HepG2 (cell line): ENCODE data around the gene ARHGAP32. TPM values are rescaled to one million over a fixed set of nuclear protein-coding genes. Genes with fewer than 3 reads are reported as not detected.

ENCODE experiments used
- ATF4 ChIP-seq, 2 experiments: fragments of 450-650 bp in 1 of 2; sonication (generic) in 1 of 2; formaldehyde crosslinking; IDR thresholded peaks; 2 replicates each; pipeline versions ENCODE4 v1.5.0 to v1.8.0; 2020 to 2022; ENCODE audit warnings: mild to moderate bottlenecking in 1 of 2, missing genetic modification reagents in 1 of 2
- CEBPB ChIP-seq: IDR thresholded peaks from 2 replicates; pipeline ENCODE4 v1.6.1; 2011; ENCODE audit warnings: low read depth, low read length, improper control_type of control experiment, borderline replicate concordance
- CREB1 ChIP-seq, 2 experiments: fragments of 450-650 bp in 1 of 2; IDR thresholded peaks; 2 replicates each; pipeline ENCODE4 v1.6.1; 2016 to 2017; ENCODE audit warnings: control low read depth in 1 of 2, mild to moderate bottlenecking in 1 of 2, missing compliant biosample characterization in 1 of 2, missing genetic modification characterization in 1 of 2
- KAT8 ChIP-seq: IDR thresholded peaks from 2 replicates; pipeline ENCODE4 v1.6.1; 2016; ENCODE audit warnings: missing genetic modification reagents, missing compliant biosample characterization
- MAX ChIP-seq: IDR thresholded peaks from 2 replicates; pipeline ENCODE4 v1.6.1; 2012; ENCODE audit warnings: inconsistent platforms
- NCOR1 ChIP-seq: fragments of 200-600 bp; sonication (generic); IDR thresholded peaks from 2 replicates; pipeline ENCODE4 v1.7.0; 2017; ENCODE audit warnings: antibody characterized with exemption, low read length, borderline replicate concordance
- PAXIP1 ChIP-seq: sonication (generic); formaldehyde crosslinking; conservative IDR thresholded peaks from 2 replicates; pipeline ENCODE4 v1.4.0; 2020; ENCODE audit warnings: mild to moderate bottlenecking, missing genetic modification reagents, moderate library complexity
- RFXAP ChIP-seq: sonication (generic); formaldehyde crosslinking; IDR thresholded peaks from 2 replicates; pipeline ENCODE4 v1.4.0; 2020; ENCODE audit warnings: missing genetic modification reagents, borderline replicate concordance
- SKIL ChIP-seq: sonication (generic); formaldehyde crosslinking; IDR thresholded peaks from 2 replicates; pipeline ENCODE4 v1.8.0; 2022; ENCODE audit warnings: missing genetic modification reagents, mild to moderate bottlenecking, moderate library complexity, borderline replicate concordance
- SMAD9 ChIP-seq: sonication (generic); formaldehyde crosslinking; IDR thresholded peaks from 2 replicates; pipeline ENCODE4 v1.5.1; 2020; ENCODE audit warnings: mild to moderate bottlenecking, missing genetic modification reagents
- TBX2 ChIP-seq: sonication (generic); formaldehyde crosslinking; IDR thresholded peaks from 2 replicates; pipeline ENCODE4 v1.5.0; 2020; ENCODE audit warnings: missing genetic modification reagents, mild to moderate bottlenecking, borderline replicate concordance
- TEAD3 ChIP-seq: optimal IDR thresholded peaks from 2 replicates; pipeline ENCODE3; 2016; ENCODE audit warnings: borderline replicate concordance
- XRCC5 ChIP-seq: fragments of 200-400 bp; formaldehyde crosslinking; optimal IDR thresholded peaks from 2 replicates; pipeline ENCODE3; 2017; ENCODE audit warnings: mild to moderate bottlenecking, low read length
- ZFP91 ChIP-seq: sonication (generic); formaldehyde crosslinking; IDR thresholded peaks from 2 replicates; pipeline ENCODE4 v1.9.0; 2022; ENCODE audit warnings: missing genetic modification reagents, mild to moderate bottlenecking, borderline replicate concordance
- ZNF274 ChIP-seq: sonication (generic); formaldehyde crosslinking; IDR thresholded peaks from 2 replicates; pipeline ENCODE4 v1.5.1; 2020; ENCODE audit warnings: mild to moderate bottlenecking, missing genetic modification reagents
- ZNF331 ChIP-seq: sonication (generic); formaldehyde crosslinking; IDR thresholded peaks from 2 replicates; pipeline ENCODE4 v1.4.0; 2020; ENCODE audit warnings: missing genetic modification reagents
- ZNF335 ChIP-seq: sonication (generic); formaldehyde crosslinking; IDR thresholded peaks from 2 replicates; pipeline ENCODE4 v1.4.0; 2020; ENCODE audit warnings: missing genetic modification reagents
- ZNF484 ChIP-seq: sonication (generic); formaldehyde crosslinking; IDR thresholded peaks from 2 replicates; pipeline ENCODE4 v1.5.1; 2020; ENCODE audit warnings: mild to moderate bottlenecking, low read depth, missing genetic modification reagents, borderline replicate concordance
- ZNF607 ChIP-seq: sonication (generic); formaldehyde crosslinking; IDR thresholded peaks from 2 replicates; pipeline ENCODE4 v1.5.1; 2020; ENCODE audit warnings: missing genetic modification reagents, mild to moderate bottlenecking, borderline replicate concordance
- ZSCAN25 ChIP-seq: sonication (generic); formaldehyde crosslinking; IDR thresholded peaks from 2 replicates; pipeline ENCODE4 v1.8.0; 2022; ENCODE audit warnings: mild to moderate bottlenecking, missing genetic modification reagents
- polyA plus RNA-seq, 8 experiments: library from polyadenylated mRNA; depleted of rRNA in 3 of 8; stranded (reverse) in 7 of 8; unstranded in 1 of 8; fragments of >200 nt; fragmentation: Illumina TruSeq in 4 of 8; extraction: Trizol in 4 of 8; gene quantifications; 2 replicates each; pipeline versions ENCODE4 v1.2.1 to v1.2.3, GENCODE V29; 2011 to 2016; ENCODE audit warnings: low read depth in 4 of 8, missing spikeins in 1 of 8, mixed read lengths in 1 of 8; ENCODE audit not compliant: insufficient read depth in 1 of 8
- total RNA-seq, 5 experiments: library from RNA; depleted of rRNA; stranded (reverse); fragments of >200 nt; fragmentation: Illumina TruSeq; extraction: Trizol; gene quantifications; 2 replicates each; pipeline ENCODE4 v1.2.3, GENCODE V29; 2016; ENCODE audit warnings: low read depth in 1 of 5

Gene ARHGAP32
- total and polyA plus RNA-seq, 2 of the 13 experiments (the other 11 are each of a cell fraction or from before 2014, with no cell fraction given), result 6.3 to 8.2 TPM

- TF ChIP-seq ZNF484 (CRISPR knock-in tag) (no peak), ZNF607 (CRISPR knock-in tag) (no peak), CEBPB (peak; percentile 84), NCOR1 (peak; percentile 27; the same call in 1 of the 2 replicates), ZNF331 (CRISPR knock-in tag) (0 out of 2 replicates have a peak, but pooled peaks have one; percentile 33), SKIL (CRISPR knock-in tag) (no peak), SMAD9 (CRISPR knock-in tag) (no peak), ZNF335 (CRISPR knock-in tag) (no peak), CREB1 (IDR thresholded peaks at IDR 0.05) (peak; percentile 68; the same call in 1 of the 2 replicates), CREB1 (CRISPR knock-in tag; IDR thresholded peaks at IDR 0.05) (peak; percentile 46), ZFP91 (CRISPR knock-in tag) (no peak), PAXIP1 (CRISPR knock-in tag) (peak; percentile 38; the same call in 1 of the 2 replicates), ZNF274 (CRISPR knock-in tag) (no peak), RFXAP (CRISPR knock-in tag) (no peak), TEAD3 (CRISPR knock-in tag) (peak; percentile 68), XRCC5 (peak; percentile 68), TBX2 (CRISPR knock-in tag) (peak; percentile 40; the same call in 1 of the 2 replicates), MAX (0 out of 2 replicates have a peak, but pooled peaks have one; percentile 22), ATF4 (CRISPR knock-in tag; IDR thresholded peaks at IDR 0.05) (peak in 1 of 2 experiments; percentile 91; a peak in 2 of 4 replicates), KAT8 (CRISPR knock-in tag) (peak; percentile 51), ZSCAN25 (CRISPR knock-in tag) (no peak)
These were observed 48.8 kb downstream of the ARHGAP32 start (continued) for GRCh38 chr11:129143335-129143734.
